ENCODE measurements around the gene MYOM3.

GRCh38 chr1:24105368-24106160 is 6.4 kb downstream of the MYOM3 start:
- TF ChIP-seq NFIC (IDR thresholded peaks at IDR 0.05) (no peak), EP300 (IDR thresholded peaks at IDR 0.05; ENCODE audit: borderline replicate concordance) (no peak), CEBPB (IDR thresholded peaks at IDR 0.05) (no peak), REST (IDR thresholded peaks at IDR 0.05; ENCODE audit: low read depth) (no peak), TCF12 (IDR thresholded peaks at IDR 0.05; ENCODE audit: low read depth) (no peak), YY1 (IDR thresholded peaks at IDR 0.05; ENCODE audit: low read depth) (no peak), TEAD4 (IDR thresholded peaks at IDR 0.05) (no peak), RAD21 (IDR thresholded peaks at IDR 0.05; ENCODE audit: low read depth) (no peak), CREB1 (IDR thresholded peaks at IDR 0.05; ENCODE audit: low read depth) (no peak), FOXM1 (IDR thresholded peaks at IDR 0.05; ENCODE audit: borderline replicate concordance, low read depth) (no peak), ZBTB7A (IDR thresholded peaks at IDR 0.05; ENCODE audit: low read depth) (no peak)
- TF ChIP-seq, protein P1, sequence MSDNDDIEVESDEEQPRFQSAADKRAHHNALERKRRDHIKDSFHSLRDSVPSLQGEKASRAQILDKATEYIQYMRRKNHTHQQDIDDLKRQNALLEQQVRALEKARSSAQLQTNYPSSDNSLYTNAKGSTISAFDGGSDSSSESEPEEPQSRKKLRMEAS (IDR thresholded peaks at IDR 0.05) = no peak

Data from Ishikawa (cell line).